PC-3 (cell line): ENCODE data around the gene TANC1. TPM values are rescaled to one million over a fixed set of nuclear protein-coding genes. Genes with fewer than 3 reads are reported as not detected.

Source experiments
- ATAC-seq: fragments of 200-7000 bp; cut with Tn5 transposase; 2 replicates; pipeline ENCODE4 v1.9.1; 2020; ENCODE audit warnings: mild to moderate bottlenecking, moderate library complexity
- BruUV-seq: library from RNA; stranded (reverse); fragments of 400-500 nt; replicated peaks from 2 replicates; lab custom pipeline; 2021; lab: Mats Ljungman, UMichigan
- CTCF ChIA-PET: fragments of 300-600 bp; sonication (Branson Sonifier 250); formaldehyde crosslinking; loops from one replicate; lab custom pipeline; 2022; ENCODE audit warnings: antibody characterized with exemption; lab: Charles Lee
- POLR2A ChIA-PET: fragments of 300-600 bp; sonication (Branson Sonifier 250); formaldehyde crosslinking; loops from one replicate; lab custom pipeline; 2022; ENCODE audit warnings: antibody characterized with exemption; ENCODE audit not compliant: unreplicated experiment; lab: Charles Lee
- DNase-seq: peaks from one replicate; pipeline ENCODE4 v3.0.0-alpha.2; 2015
- H2AFZ ChIP-seq: fragments of 300-600 bp; sonication (generic); 2 replicates; pipeline ENCODE4 v1.6.0; 2016; ENCODE audit warnings: antibody characterized with exemption, low read length
- H3F3A ChIP-seq: fragments of 300-600 bp; sonication (generic); one replicate; pipeline ENCODE4 v1.6.0; 2017; ENCODE audit warnings: antibody characterized with exemption, low read length, control low read depth, mild to moderate bottlenecking; ENCODE audit not compliant: unreplicated experiment
- H3K27ac ChIP-seq: fragments of 300-600 bp; sonication (generic); 2 replicates; pipeline ENCODE4 v1.5.1; 2016; ENCODE audit warnings: mild to moderate bottlenecking, low read length
- H3K27me3 ChIP-seq: fragments of 300-600 bp; sonication (generic); 2 replicates; pipeline ENCODE4 v1.6.1; 2016; ENCODE audit warnings: low read length, mixed read lengths
- H3K36me3 ChIP-seq: fragments of 300-600 bp; sonication (generic); 2 replicates; pipeline ENCODE4 v1.6.1; 2016; ENCODE audit warnings: low read depth, mixed run types, low read length, mixed read lengths
- H3K4me1 ChIP-seq: fragments of 300-600 bp; sonication (generic); 2 replicates; pipeline ENCODE4 v1.5.1; 2016; ENCODE audit warnings: low read length; ENCODE audit not compliant: insufficient read depth
- H3K4me2 ChIP-seq: fragments of 300-600 bp; sonication (generic); 2 replicates; pipeline ENCODE4 v1.6.0; 2016; ENCODE audit warnings: low read length
- H3K4me3 ChIP-seq: fragments of 300-600 bp; sonication (generic); 2 replicates; pipeline ENCODE4 v1.5.1; 2016; ENCODE audit warnings: mild to moderate bottlenecking, low read length, mixed read lengths
- H3K79me2 ChIP-seq: fragments of 300-600 bp; sonication (generic); 2 replicates; pipeline ENCODE4 v1.6.1; 2017; ENCODE audit warnings: low read length, mixed read lengths
- H3K9ac ChIP-seq: fragments of 300-600 bp; sonication (generic); 2 replicates; pipeline ENCODE4 v1.6.0; 2016; ENCODE audit warnings: mild to moderate bottlenecking, low read length
- H3K9me2 ChIP-seq: fragments of 300-600 bp; sonication (generic); replicated peaks from 2 replicates; pipeline ENCODE4 v1.6.1; 2016; ENCODE audit warnings: mixed run types, low read length, mixed read lengths
- H3K9me3 ChIP-seq: fragments of 300-600 bp; sonication (generic); 2 replicates; pipeline ENCODE4 v1.6.1; 2016; ENCODE audit warnings: low read length, mixed read lengths
- H4K20me1 ChIP-seq: fragments of 300-600 bp; sonication (generic); 2 replicates; pipeline ENCODE4 v1.6.1; 2016; ENCODE audit warnings: low read length, mixed read lengths
- EZH2 ChIP-seq: fragments of 300-600 bp; sonication (generic); IDR thresholded peaks from one replicate; pipeline ENCODE4 v1.6.1; 2017; ENCODE audit warnings: antibody characterized with exemption, mild to moderate bottlenecking, low read length; ENCODE audit not compliant: unreplicated experiment
- EZH2phosphoT487 ChIP-seq: fragments of 300-600 bp; sonication (generic); IDR thresholded peaks from 2 replicates; pipeline ENCODE4 v1.6.1; 2018; ENCODE audit warnings: mild to moderate bottlenecking, antibody characterized with exemption, low read length, borderline replicate concordance
- intact Hi-C: fragments of 100-400 bp; cut with micrococcal nuclease; formaldehyde crosslinking; loops from 2 replicates; pipeline ENCODE4 v1.9.0; 2023
- total RNA-seq: library from RNA; depleted of rRNA; stranded (reverse); fragments of >200 nt; gene quantifications from 2 replicates; pipeline ENCODE4 v1.2.3, GENCODE V29; 2014
- TF ChIP-seq, protein P1 (sequence below): fragments of 300-600 bp; sonication (generic); conservative IDR thresholded peaks from 2 replicates; pipeline ENCODE4 v1.5.1; 2017; ENCODE audit warnings: antibody characterized with exemption, low read depth, mild to moderate bottlenecking, low read length

The TANC1 gene
- total RNA-seq, 1 experiment from 2014 or later = 17.6 TPM

DNA sequence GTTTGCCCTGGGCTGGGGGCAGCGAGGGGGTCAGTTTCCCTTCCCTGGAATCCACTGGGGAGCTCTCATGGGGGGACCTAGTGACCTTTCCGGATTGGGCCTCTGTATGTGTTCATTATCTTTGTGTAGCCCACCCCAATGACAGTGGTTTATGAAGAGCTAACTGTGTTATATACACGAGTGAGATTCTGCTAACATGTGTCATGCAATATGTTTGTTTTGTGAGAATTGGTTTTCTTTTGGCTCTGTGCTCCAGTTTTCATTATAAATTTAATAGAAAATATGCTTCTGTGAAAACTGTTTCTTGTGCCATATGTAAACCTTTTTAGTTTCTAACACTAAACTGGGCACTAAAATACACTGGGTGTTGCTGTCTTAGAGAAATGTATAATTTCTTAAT, 207.5 kb downstream of the TANC1 start:
- Histone ChIP-seq H3K36me3 (peaks cover 11% of the 10 kb centered on the region; the same call in 1 of the 2 replicates), H3K9me3 (no peaks in the 10 kb centered on the region), H3K9ac (no peak overlapping the region), H3K4me2 (no peak overlapping the region), H3F3A (no peaks in the 10 kb centered on the region), H3K27ac (no peak overlapping the region), H2AFZ (no peak overlapping the region), H3K9me2 (no peaks in the 10 kb centered on the region), H3K79me2 (no peaks in the 10 kb centered on the region), H3K27me3 (no peaks in the 10 kb centered on the region), H3K4me1 (no peaks in the 10 kb centered on the region), H3K4me3 (no peak overlapping the region), H4K20me1 (no peaks in the 10 kb centered on the region)
- no TSS peak for BruUV-seq
- DNase-seq = no peak
- no peak; the same call in 1 of the 2 replicates for ATAC-seq
- TF ChIP-seq EZH2phosphoT487 (no peak), EZH2 (no peak)
- TF ChIP-seq, protein P1, sequence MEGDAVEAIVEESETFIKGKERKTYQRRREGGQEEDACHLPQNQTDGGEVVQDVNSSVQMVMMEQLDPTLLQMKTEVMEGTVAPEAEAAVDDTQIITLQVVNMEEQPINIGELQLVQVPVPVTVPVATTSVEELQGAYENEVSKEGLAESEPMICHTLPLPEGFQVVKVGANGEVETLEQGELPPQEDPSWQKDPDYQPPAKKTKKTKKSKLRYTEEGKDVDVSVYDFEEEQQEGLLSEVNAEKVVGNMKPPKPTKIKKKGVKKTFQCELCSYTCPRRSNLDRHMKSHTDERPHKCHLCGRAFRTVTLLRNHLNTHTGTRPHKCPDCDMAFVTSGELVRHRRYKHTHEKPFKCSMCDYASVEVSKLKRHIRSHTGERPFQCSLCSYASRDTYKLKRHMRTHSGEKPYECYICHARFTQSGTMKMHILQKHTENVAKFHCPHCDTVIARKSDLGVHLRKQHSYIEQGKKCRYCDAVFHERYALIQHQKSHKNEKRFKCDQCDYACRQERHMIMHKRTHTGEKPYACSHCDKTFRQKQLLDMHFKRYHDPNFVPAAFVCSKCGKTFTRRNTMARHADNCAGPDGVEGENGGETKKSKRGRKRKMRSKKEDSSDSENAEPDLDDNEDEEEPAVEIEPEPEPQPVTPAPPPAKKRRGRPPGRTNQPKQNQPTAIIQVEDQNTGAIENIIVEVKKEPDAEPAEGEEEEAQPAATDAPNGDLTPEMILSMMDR = no peak
- intact Hi-C loops = no loop called here
- CTCF ChIA-PET = no interaction called here
- POLR2A ChIA-PET = no interaction called here

DNA sequence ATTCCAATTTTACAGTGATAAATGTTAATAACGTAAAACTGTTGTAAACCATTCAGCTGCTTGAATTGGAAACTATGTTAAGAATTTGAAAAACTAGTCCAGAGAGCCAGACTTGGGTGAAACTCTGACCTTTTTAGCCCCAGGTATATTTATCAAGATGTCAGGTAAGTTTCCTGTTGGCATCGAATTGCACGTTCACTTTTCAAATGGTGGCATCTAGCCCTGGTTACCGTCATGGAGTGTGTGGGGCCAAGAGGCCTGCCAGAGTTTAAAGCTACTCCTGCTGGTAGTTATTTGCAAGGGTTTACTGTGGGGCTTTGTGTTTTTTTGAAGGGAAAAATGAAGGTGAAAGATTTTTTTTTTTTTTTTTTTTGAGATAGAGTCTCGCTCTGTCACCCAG, 208.1 kb downstream of the TANC1 start:
- no peak for ATAC-seq
- H3K36me3 ChIP-seq = peaks cover 11% of the 10 kb centered on the region; the same call in 1 of the 2 replicates
- H3K27me3 ChIP-seq = no peaks in the 10 kb centered on the region
- H3K9me2 ChIP-seq = no peaks in the 10 kb centered on the region
- H3K9me3 ChIP-seq = no peaks in the 10 kb centered on the region
- no peaks in the 10 kb centered on the region for H3K4me1 ChIP-seq
- H3K79me2 ChIP-seq = no peaks in the 10 kb centered on the region
- H3K27ac ChIP-seq = no peak overlapping the region
- H3K4me3 ChIP-seq = no peak overlapping the region
- H3K9ac ChIP-seq = no peak overlapping the region
- no peak overlapping the region for H2AFZ ChIP-seq
- intact Hi-C loops = no loop called here
- TF ChIP-seq, protein P1 = no peak
- H4K20me1 ChIP-seq = no peaks in the 10 kb centered on the region
- H3K4me2 ChIP-seq = no peak overlapping the region
- ChIA-PET POLR2A (no interaction called here), CTCF (no interaction called here)
- no peaks in the 10 kb centered on the region for H3F3A ChIP-seq
- no TSS peak for BruUV-seq
- DNase-seq = no peak

DNA sequence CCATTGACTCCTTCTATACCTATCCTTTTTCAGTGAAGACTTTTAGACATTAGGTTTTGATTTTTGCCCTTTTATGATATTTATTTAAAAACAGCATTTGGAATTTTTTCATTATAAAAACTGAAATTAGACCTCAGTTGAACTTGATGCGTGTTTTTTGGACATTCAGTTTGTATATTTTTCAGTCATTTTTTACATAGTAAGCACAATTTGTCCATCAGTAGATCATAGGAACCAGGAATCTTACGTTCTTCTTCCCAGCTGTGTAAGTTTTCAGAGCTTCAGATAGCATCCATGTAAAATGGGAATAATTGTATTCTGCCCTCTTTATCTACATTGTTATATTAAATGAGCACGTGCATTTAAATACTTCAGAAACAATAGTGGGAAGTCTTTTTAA, 208.9 kb downstream of the TANC1 start:
- DNase-seq (no peak), ATAC-seq (no peak)
- Histone ChIP-seq H3K27me3 (no peaks in the 10 kb centered on the region), H2AFZ (no peak overlapping the region), H3K4me2 (no peak overlapping the region), H3F3A (no peaks in the 10 kb centered on the region), H3K27ac (no peak overlapping the region), H3K79me2 (no peaks in the 10 kb centered on the region), H3K4me3 (no peak overlapping the region), H3K9ac (no peak overlapping the region), H3K9me3 (no peaks in the 10 kb centered on the region), H3K9me2 (no peaks in the 10 kb centered on the region), H3K36me3 (peaks cover 5% of the 10 kb centered on the region; the same call in 1 of the 2 replicates), H3K4me1 (no peaks in the 10 kb centered on the region), H4K20me1 (no peaks in the 10 kb centered on the region)
- TF ChIP-seq, protein P1 = no peak
- TF ChIP-seq EZH2 (no peak), EZH2phosphoT487 (no peak)
- intact Hi-C loops = no loop called here
- POLR2A ChIA-PET = no interaction called here
- CTCF ChIA-PET = no interaction called here
- no TSS peak for BruUV-seq
